Stimulated activated CD8-positive, alpha-beta memory T cell treated with anti-CD3 and anti-CD28 coated beads, Interleukin-7, amount 100 ng/mL, for 24 hours (primary cell): Measurements from ENCODE around the gene ABRACL.
"Not testable (repeated sequence)": the region's sequence is repeated elsewhere in the genome, so short reads cannot be mapped to it uniquely, and the experiment has no call there.

Source experiments
- DNase-seq: peaks from one replicate; pipeline ENCODE4 v3.0.0-alpha.2; 2020; ENCODE audit warnings: low read depth

ABRACL gene

GRCh38 chr6:139028658-139029469, at the start of gene ABRACL:
Gene ABRACL (plus strand): TSS chr6:139028745. CDS start chr6:139034161, 5,416 bp downstream.
- peak; percentile 61 for DNase-seq

- no peak for DNase-seq
Measured at GRCh38 chr6:138979365-138979764, 49.2 kb upstream of the ABRACL start.

GRCh38 chr6:138979813-138980668, 48.5 kb upstream of the ABRACL start:
- no peak for DNase-seq

GRCh38 chr6:138981416-138981815, 47.1 kb upstream of the ABRACL start:
- no peak for DNase-seq

- no peak for DNase-seq
Measured at GRCh38 chr6:138986578-138986977, 42.0 kb upstream of the ABRACL start.

- no peak for DNase-seq
Measured at GRCh38 chr6:138987080-138987642, 41.4 kb upstream of the ABRACL start.

- DNase-seq: peak; percentile 86
Measured at GRCh38 chr6:138987643-138988468, 40.7 kb upstream of the ABRACL start, which contains the start of gene REPS1. Gene REPS1 (minus strand): TSS chr6:138988253. CDS start chr6:138987682, 571 bp downstream.

- no peak for DNase-seq
Measured at GRCh38 chr6:138988469-138988834, 40.1 kb upstream of the ABRACL start.

GRCh38 chr6:138989098-138989983, 39.2 kb upstream of the ABRACL start:
- DNase-seq: no peak

- no peak for DNase-seq
Measured at GRCh38 chr6:138991206-138991605, 37.3 kb upstream of the ABRACL start.

- DNase-seq: not testable (repeated sequence)
Measured at GRCh38 chr6:138992965-138993364, 35.6 kb upstream of the ABRACL start.

GRCh38 chr6:138993410-138993809, 35.1 kb upstream of the ABRACL start:
- not testable (repeated sequence) for DNase-seq

- no peak for DNase-seq
Measured at GRCh38 chr6:138996524-138996923, 32.0 kb upstream of the ABRACL start.

GRCh38 chr6:138997136-138997535, 31.4 kb upstream of the ABRACL start:
- DNase-seq: no peak

- no peak for DNase-seq
Measured at GRCh38 chr6:138999949-139000725, 28.4 kb upstream of the ABRACL start.

- DNase-seq: no peak
Measured at GRCh38 chr6:139003751-139004150, 24.8 kb upstream of the ABRACL start.

GRCh38 chr6:139006477-139006876, 22.1 kb upstream of the ABRACL start:
- DNase-seq: no peak

- DNase-seq: no peak
Measured at GRCh38 chr6:139007428-139007827, 21.1 kb upstream of the ABRACL start.

GRCh38 chr6:139008117-139008516, 20.4 kb upstream of the ABRACL start:
- no peak for DNase-seq

- DNase-seq: no peak
Measured at GRCh38 chr6:139010674-139011073, 17.9 kb upstream of the ABRACL start.
